Heart left ventricle (tissue), 13 donors: Measurements from ENCODE around the gene HLA-B.

Experiments
- POLR2A ChIP-seq, 2 donors: fragments of 450-650 bp; IDR thresholded peaks; one replicate each; pipeline ENCODE4 v1.6.1; 2017; ENCODE audit warnings: antibody characterized with exemption in 2 of 2, mild to moderate bottlenecking in 2 of 2, moderate library complexity in 2 of 2
- TF ChIP-seq, protein P1 (sequence below), 12 donors: fragments of 200-600 bp; sonication (generic) in 4 of 12; IDR thresholded peaks; one replicate each; pipeline versions ENCODE4 v1.5.0 to v1.8.0; 2018 to 2022; ENCODE audit warnings: antibody characterized with exemption in 12 of 12, mild to moderate bottlenecking in 5 of 12
- donor health status: ischemic (EF 13 %, LVEDD 7.1; RV severe dilation, severe dysfunction).
- donor health status: DM: no; HTN: yes; CAD: no.
- donor health status: DM: no; HTN: no; CAD: no.
- donor health status: ischemic (EF 25% LVEDD 6.9; RV normal size, moderate dysfunction).
- donor health status: ischemic (EF 25% LVEDD 5.7; RV mildly dilated, moderate dysfunction).
- donor health status: ischemic (EF 35%, LVEDD 5.7; RV mildly dilated, moderate dysfunction).
- donor health status: nonischemic (EF 11% LVEDD 7.7; RV severe dilation, severe dysfunction).
- donor health status: DM: yes; HTN: yes; CAD: no.
- donor health status: PGD.
- donor health status: ischemic (EF 29% LVEDD 5.4; RV normal size, mild dysfunction).
- donor health status: nonischemic (EF 23%, LVEDD 6.1; RV moderate dilation, normal function).

DNA sequence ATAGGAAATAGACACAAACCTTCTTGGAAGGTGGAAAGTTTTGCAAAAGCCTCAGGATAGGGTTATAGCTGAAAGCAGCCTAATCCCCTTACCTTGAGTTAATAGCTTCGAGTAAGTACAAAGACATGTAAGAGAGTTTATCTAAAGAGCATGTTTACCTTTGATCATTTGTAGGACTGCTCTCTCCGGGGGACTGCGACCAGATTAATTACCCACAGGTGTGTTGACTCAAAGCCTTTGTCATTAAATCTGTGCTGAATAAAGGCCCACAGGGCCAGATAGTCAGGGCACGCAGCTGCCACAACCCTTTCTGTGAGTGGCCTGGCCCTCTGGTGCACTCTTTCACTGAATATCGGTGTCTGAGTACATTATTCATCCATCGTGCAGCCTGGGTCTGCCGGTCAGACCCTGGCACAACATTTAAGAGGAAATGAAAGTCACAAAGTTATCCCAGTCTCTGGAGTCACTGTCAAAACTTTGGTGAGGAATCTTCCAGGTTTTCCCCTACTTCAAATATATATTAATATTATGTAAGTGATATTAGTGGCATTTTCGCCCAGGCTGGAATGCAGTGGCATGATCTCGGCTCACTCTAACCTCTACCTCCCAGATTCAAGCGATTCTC, 41.0 kb upstream of the HLA-B start:
- TF ChIP-seq, protein P1, sequence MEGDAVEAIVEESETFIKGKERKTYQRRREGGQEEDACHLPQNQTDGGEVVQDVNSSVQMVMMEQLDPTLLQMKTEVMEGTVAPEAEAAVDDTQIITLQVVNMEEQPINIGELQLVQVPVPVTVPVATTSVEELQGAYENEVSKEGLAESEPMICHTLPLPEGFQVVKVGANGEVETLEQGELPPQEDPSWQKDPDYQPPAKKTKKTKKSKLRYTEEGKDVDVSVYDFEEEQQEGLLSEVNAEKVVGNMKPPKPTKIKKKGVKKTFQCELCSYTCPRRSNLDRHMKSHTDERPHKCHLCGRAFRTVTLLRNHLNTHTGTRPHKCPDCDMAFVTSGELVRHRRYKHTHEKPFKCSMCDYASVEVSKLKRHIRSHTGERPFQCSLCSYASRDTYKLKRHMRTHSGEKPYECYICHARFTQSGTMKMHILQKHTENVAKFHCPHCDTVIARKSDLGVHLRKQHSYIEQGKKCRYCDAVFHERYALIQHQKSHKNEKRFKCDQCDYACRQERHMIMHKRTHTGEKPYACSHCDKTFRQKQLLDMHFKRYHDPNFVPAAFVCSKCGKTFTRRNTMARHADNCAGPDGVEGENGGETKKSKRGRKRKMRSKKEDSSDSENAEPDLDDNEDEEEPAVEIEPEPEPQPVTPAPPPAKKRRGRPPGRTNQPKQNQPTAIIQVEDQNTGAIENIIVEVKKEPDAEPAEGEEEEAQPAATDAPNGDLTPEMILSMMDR (IDR thresholded peaks at IDR 0.05), result no peak
- no peak for TF ChIP-seq POLR2A (IDR thresholded peaks at IDR 0.05)
